Stimulated activated CD4-positive, alpha-beta T cell treated with anti-CD3 and anti-CD28 coated beads, Interleukin-12 subunit alpha, Interleukin-12 subunit beta, amount 100 ng/mL, for 48 hours (primary cell): Measurements from ENCODE around the gene SYT17.
"Not testable (repeated sequence)": the region's sequence is repeated elsewhere in the genome, so short reads cannot be mapped to it uniquely, and the experiment has no call there.

ENCODE experiments used
- DNase-seq, 3 donors: peaks; one replicate each; pipeline ENCODE4 v3.0.0-alpha.2; 2020; ENCODE audit warnings: low read depth in 2 of 3, low spot score in 1 of 3

The SYT17 gene

GRCh38 chr16:19173649-19174383 is 5.8 kb downstream of the SYT17 start:
- DNase-seq: no peak

DNA sequence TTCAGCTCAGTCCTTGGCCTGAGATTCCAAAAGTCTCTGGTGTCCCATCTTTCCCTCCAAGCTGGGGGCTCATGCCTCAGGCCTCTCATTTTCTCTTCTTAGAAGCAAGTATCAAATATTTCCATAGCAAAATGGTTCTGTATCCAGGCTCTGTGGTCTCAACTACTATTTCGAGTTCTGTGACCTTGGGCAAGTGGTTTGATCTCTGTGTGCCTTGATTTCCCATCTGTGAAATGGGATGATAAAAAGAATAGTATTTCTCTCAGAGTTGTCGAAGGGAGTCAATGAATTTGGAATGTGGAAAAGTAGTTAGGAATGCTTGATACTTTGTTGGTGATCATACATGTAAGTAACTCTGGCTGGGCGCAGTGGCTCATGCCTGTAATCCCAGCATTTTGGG is 6.4 kb downstream of the SYT17 start:
- no peak for DNase-seq

DNA sequence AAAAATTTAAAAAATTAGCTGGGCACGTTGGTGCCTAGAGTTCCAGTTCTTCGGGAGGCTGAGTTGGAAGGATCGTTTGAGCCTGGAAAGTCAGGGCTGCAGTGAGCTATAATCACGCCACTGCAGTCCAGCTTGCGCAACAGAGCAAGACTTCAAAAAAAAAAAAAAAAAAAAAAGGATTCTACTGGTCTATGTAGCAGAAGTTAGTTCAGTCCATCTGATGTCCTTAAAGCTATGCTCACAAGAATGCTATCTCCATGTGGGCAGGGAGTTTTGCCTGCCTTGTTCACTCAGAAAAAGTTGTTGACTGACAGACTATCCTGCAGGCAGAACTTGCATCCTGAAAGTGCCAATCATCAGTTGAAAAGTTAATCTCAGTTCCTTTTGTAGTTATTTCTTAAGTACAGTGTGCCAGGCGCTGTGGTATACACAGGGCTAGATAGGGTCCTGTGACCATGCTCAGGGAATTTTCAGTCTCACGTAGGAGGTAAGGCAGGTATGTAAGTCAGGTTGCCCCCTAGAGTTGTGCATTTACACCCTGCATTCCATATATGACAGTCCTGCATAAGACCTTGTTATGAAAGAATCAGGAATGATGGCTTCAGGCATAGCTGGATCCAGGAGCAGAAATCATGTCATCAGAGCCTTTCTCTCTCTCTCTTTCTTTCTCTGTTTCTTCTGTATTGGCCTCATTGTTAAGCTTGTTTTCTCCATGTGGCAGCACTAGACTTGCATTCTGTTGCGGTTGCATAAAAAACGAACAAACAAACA is 7.6 kb downstream of the SYT17 start:
- no peak for DNase-seq

DNA sequence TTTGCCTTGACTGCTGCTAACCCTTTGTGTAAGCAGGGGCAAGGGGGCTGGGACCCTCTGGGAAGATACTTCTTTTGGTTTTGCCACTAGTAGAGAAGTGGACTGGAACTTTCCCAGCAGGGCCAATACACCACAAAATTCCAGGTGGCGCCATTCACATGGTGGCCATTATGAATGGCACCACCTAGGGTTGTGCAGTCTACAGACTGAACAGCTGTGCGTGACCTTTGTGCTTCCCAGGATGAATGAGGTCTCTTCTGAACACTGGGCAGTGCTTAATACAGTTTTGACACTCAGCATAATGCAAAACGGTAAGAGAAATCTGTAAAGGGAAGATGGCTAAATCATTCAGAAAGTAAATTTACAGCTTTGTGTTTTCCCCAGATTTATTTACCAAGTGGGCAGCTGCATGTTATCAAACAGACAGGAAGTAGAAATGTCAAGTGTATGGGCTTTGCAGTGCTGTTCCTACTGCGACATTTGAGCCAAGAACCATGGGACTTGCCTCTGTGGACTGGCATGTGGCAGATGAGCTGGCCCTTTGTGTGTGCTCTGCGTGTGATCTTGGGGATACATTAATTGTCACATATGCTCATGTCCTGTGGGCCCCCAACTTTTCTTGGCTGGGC is 9.2 kb downstream of the SYT17 start:
- DNase-seq: no peak

- DNase-seq: peak in 2 of 3 donors; percentile 24 to 40
Measured at GRCh38 chr16:19179546-19180490, 11.8 kb downstream of the SYT17 start.

- DNase-seq: no peak
Measured at GRCh38 chr16:19180741-19181140, 12.7 kb downstream of the SYT17 start.

GRCh38 chr16:19182481-19182880 is 14.4 kb downstream of the SYT17 start:
- DNase-seq: no peak

DNA sequence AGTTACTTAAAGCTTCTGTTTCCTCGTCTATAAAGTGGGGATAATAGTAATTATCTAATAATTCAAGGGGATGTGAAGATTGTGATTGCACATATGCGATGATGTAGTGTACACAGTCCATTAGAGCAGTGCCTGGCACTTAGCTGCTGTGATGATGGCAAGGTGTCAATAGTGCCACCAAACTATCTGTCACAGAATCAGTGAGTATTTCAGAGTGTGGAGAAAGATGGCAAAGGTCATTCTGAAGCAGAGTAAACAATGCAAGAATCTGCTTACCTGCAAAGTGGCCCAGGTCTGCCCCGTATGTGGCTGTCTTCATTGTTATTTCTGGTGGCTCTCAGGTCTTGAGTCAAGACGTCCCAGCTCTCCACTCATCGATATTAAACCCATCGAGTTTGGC is 15.1 kb downstream of the SYT17 start:
- no peak for DNase-seq

- no peak for DNase-seq
Measured at GRCh38 chr16:19184823-19185509, 16.9 kb downstream of the SYT17 start.

- no peak for DNase-seq
Measured at GRCh38 chr16:19185510-19185851, 17.4 kb downstream of the SYT17 start.

DNA sequence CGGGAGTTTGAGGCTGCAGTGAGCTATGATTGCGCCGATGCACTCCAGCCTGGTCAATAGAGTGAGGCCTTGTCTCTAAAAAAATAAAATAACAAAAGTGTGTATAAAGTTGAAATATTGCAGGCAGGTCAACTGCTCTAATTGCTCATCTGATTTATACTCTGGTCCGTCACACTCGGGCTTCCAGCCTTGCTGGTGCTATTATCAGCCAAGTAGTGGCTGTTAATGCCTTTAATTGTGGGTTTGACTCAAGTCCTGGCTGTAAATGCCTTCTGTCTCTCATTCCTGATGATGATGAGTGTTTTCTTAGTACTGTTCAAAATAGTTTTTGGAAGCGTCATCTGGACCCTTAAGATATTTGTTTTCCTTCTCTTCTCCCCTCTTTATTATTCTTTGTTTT is 18.4 kb downstream of the SYT17 start:
- DNase-seq: no peak

- DNase-seq: not testable (repeated sequence)
Measured at GRCh38 chr16:19187961-19188360, 19.9 kb downstream of the SYT17 start.

- DNase-seq: no peak
Measured at GRCh38 chr16:19188406-19188805, 20.4 kb downstream of the SYT17 start.

GRCh38 chr16:19192865-19193264 is 24.8 kb downstream of the SYT17 start:
- DNase-seq: no peak

GRCh38 chr16:19196871-19197270 is 28.8 kb downstream of the SYT17 start:
- DNase-seq: no peak

- no peak for DNase-seq
Measured at GRCh38 chr16:19203374-19203966, 35.4 kb downstream of the SYT17 start.

DNA sequence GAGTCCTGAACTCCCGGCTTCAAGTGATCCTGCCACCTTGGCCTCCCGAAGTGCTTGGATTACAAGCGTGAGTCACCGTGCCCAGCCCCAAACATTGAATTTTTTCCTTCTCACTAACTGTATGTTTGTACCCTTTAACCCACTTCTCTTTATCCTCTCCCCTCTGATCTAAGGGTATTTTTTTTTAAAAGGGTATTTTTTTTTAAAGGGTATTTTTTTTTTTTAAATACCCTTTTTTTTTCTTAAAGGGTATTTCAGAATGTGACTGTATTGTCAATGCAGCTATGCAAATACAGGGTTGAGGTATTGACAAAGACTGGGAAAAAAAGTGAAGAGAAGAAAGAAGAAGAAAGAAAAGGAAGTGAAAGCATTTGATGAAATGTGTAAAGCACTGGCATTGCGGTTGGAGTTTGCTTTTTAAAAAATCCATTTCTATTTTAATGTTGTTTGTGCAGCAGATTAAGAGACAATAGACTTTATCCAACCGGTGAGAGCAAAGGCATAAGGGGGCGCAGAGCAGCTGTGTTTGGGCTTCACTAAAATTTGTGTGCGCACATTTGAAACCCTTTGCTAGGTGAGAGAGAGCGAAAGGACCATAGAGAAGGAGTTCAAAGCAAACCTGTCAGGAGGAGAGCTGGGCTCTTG is 42.4 kb downstream of the SYT17 start:
- DNase-seq: no peak

- no peak for DNase-seq
Measured at GRCh38 chr16:19210968-19211367, 42.9 kb downstream of the SYT17 start.

GRCh38 chr16:19212059-19212458 is 44.0 kb downstream of the SYT17 start:
- no peak for DNase-seq

GRCh38 chr16:19213885-19214284 is 45.8 kb downstream of the SYT17 start:
- no peak for DNase-seq
